ENCODE results near the gene GNAL.
A peak's percentile ranks its signal among the peaks of the same experiment; 100 is the strongest.

The GNAL gene

DNA sequence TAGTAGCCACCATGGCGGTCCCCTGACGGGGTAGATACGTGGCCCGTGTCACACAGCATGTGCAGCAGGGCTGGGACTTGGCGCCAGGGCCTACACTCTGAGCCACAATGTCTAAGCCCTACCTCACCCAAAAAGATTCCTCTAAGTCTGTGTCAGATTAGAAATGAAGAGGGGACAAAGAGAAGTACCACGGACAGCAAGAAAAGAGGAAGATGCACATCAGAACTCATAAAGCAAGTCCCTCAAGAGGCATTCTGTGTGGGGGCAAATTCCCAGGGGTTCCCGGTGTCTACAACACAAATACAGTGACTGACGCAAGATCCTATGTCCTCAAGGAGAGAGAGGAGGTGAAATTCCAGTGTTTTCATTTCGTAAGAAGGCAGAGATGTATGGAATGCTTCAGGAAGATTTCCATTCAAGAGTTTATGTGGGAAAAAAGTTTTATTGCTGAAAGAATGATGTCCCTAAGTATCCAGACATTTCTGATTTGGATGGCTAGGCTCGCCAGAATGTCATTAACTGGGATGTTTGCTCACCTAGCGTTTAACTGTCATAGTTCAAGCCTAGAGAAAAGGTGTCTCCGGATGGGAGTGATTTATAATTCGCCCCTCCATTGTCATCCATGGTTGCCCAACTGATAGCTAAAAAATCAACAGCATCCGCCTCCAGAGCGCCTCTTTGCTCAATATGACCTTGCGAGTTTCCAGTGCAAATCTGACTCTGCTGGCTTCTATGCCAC lies 86.5 kb downstream of the GNAL start:
- no peak for DNase-seq

DNA sequence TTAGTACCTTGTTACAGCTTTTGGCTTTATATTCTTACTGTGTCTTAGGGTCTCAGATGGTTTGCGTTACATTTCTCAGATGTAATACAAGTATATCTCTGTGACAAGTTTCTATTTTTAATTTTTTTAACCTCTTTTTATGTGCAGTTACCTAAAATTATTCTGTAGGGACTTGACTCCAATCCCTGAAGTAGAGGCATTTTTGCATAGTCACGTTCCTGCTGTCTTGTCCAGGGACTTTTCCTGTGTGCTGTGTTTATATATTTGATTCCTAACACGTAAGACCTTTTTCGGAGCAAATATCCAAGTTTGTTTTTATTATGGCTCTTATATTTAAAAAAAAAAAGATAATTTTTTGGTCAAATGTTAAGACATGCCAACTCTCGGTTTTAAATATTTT lies 91.0 kb downstream of the GNAL start:
- DNase-seq = no peak

DNA sequence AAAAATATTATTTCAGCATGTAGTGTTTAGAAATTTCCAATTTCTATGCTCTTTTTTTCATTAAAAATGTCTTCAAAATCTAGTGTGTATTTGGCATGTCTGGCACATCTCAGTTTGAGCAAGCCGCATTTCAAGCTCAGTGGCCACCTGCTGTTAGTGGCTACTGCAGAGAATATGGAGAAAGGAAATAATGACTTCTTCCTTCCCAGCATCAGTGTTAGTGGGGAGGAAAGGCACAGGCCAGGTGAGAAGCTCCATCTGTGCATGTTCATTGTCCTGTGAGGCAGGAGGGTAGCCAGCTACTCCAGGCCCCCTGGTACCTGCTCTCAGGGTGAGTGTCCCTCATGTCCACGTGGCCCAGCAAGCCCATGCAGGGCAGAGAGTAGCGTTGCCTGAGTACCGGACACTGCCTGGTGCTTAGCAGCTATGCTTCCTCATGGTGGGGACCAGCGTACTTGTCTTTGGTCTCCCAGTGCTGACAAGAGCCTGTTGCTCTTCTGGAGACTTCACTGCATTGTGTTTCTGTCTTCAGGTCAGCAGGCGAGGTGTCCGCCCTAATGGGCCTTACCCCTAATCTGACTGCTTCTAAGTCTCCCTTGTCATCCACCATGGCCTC lies 94.8 kb downstream of the GNAL start:
- DNase-seq = no peak

DNA sequence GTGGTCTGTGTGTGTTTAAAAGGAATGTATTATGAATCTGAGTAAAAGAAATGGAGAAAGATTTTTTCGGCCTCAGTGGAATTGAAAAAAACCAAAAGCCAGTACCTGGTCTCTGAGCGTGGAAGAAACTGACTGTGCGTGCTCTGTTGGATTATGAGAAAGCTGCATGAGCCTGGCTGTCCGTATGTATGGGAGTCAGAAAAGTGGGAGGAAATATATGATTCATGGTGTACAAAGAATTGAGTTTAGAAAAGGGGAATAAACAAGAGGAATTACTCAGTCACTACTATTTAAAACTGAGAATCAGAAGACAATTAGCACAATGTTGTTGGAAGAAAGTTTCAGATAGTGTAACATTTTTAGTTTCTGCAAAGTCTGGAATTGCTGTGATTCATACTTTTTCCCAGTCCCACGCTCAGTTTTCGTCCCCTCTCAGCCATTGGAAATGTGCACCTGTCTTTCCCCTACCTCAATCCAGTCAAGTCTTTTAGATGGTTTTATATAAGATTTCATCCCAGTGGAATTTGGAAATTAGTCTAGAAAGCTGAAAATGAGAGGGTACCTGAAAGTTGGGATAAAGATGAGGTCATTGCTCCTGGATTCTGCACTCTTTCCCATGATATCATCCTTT lies 95.7 kb downstream of the GNAL start:
- DNase-seq = no peak

DNA sequence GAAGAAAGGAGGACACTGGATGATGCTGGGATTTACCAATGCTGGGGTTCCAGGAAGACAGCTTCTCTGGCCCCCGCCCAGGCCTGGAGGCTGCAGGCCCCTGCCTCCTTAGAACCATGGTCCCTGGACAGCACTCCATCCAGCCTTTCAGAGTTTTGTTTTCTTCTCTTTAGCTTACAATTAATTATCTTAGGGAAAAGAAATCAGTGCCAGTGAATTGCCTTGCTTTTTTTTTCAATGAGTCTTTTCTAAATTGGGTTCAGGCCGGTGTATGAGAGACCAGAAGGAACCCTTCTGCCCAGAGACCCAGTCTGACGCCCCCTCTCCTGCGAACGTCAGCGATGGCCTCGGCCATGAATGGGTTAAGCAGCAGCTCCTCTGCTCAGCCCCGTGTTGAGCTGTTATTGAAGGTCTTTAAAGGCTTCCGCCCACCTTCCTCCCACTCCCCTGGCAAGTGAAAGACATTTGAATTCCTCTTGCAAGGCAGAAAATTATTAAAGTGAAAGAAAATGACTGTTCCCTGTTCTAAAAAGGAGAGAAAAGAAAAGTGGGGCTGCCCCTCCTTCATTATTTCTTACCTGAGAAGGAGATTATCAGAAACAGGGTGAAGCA lies 96.5 kb downstream of the GNAL start:
- DNase-seq = no peak

DNA sequence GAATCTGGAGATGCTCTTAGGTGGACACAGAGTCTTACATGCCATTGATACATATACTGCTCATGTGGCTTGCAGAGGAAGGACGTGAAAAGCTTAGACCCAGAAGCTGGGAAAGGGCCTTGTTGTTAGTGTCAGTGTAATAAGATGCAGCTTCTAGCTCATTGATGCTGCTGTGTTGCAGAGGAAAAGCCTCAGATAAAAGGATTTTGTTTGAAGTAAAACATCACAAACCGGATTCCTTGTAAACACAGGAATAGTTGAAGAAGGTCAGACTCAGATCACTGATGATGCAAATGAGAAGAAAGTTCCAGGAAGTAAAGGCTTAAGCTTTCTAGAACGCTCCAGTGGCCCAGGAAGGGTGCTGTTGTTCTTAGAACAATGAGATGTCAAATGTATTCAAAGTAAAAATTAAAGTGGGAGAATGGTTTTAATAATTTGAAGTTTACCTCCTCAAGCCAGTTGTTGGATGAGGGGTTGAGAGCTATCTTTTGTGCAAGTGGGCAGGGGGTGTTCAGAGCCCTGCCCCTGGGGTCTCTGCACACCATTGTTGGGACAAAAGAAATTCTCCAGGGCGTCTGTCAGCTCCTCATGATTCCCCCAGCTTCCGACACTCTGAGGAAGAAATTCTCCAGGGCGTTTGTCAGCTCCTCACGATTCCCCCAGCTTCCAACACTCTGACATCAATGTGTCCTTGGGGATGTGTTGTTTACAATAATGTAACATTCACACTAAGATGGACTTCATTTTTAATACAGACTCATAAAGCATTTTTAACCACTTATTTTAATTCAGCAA lies 100.8 kb downstream of the GNAL start:
- peak; percentile 24 for DNase-seq

DNA sequence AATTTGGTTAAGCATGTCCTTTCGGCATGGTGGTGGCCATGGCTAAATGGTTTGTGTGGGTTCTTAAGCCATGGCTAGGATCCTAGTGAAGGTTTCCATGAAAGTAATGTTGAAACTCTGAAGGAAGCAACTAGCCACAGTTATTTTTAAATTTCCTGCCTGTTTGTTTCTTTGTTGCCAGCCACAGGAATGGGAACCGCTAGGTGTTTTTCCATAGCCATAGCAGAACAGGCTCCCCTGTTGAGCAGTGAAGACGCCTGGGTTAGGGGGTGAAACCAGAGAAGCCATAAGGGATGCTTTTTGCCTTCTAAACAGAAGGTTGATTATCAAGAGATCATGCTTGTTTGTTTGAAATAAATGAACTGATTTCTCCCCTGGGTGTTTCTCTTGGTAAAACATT lies 102.1 kb downstream of the GNAL start:
- DNase-seq = no peak

DNA sequence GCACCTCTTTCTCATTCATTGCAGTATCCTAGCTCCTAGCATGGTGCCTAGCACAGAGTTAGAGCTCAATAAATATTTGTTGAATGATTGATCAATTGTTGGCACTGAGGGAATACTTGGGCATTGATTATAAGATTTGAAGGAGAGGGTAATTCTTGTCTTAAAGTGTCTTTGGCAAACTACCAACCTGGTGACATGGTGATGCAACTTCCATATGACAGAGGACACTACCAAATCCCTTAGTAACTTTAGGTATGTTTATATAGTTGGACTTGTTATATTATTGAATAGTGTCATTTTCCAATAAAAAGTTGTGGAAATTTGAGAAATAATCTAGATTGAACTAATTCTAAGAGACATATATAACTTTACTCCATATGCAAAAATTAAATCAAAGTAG lies 103.6 kb downstream of the GNAL start:
- DNase-seq = no peak

DNA sequence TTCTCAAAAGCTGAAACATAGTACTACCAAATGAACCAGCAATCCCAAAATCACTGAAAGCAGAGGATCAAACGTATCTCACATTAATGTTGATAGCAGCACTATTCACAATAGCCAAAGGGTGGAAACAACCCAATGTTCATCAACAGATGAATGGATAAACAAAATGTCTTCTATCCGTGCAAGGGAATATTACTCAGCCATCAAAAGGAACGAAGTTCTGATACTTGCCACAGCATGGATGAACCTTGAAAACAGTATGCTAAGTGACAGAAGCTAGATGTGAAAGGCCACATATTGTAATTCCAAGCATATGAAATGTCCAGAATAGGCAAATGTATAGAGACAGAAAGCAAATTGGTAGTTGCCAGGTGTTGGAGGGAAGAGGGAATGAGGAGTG lies 105.1 kb downstream of the GNAL start:
- no peak for DNase-seq

DNA sequence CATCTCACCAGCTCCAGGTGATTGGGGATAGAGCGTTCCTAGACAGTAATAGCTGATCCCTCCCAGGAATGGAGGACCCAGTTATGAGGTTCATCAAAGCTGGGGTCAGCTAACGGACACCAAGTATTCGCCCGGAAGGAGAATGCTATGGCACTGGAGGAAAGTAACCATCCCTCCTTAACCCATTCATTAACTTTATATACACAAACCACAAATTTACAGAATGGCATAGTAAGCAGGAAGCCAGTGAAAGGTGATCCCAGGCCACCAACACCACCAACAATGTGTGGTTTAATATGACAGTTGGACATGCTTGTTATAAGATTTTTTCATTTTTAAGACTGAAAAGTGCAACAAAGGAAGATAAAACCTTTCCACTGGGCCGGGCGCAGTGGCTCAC lies 106.9 kb downstream of the GNAL start:
- no peak for DNase-seq

DNA sequence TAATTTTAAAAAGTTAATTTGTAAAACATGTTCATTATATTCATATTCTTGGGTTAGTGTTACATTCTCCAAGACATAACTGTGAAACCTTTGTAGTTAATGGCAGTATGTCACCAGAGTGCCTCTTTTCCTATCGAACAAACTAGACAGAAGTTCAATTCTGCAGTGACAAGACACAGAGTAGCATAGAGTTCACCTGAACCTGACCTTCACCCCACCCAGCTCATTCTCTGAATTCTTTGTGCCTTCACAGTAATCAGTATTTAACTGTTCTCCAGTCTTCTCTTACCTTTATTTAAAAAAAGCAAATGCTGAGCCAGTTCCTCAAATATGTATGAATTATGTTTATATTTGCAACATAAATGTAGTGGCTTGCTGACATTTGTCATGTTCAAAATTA lies 109.2 kb downstream of the GNAL start:
- DNase-seq = no peak

DNA sequence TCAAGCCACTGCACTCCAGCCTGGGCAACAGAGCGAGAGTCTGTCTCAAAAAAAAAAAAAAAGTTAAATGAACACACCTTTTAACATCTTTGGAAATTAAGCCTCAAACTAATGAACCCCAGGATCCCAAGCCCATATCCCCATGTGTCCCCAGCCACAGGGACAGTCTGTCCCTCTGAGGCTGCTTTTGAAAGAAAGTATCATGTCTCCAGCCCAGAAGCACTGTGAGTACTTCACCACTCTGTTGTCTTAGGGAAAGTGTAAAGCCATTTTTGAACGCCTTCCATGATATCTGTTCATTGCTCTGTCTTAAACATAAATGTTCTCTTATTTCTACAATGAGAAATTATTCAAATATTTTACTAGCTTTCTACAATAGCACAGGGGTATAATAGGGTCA lies 110.0 kb downstream of the GNAL start:
- DNase-seq = no peak

DNA sequence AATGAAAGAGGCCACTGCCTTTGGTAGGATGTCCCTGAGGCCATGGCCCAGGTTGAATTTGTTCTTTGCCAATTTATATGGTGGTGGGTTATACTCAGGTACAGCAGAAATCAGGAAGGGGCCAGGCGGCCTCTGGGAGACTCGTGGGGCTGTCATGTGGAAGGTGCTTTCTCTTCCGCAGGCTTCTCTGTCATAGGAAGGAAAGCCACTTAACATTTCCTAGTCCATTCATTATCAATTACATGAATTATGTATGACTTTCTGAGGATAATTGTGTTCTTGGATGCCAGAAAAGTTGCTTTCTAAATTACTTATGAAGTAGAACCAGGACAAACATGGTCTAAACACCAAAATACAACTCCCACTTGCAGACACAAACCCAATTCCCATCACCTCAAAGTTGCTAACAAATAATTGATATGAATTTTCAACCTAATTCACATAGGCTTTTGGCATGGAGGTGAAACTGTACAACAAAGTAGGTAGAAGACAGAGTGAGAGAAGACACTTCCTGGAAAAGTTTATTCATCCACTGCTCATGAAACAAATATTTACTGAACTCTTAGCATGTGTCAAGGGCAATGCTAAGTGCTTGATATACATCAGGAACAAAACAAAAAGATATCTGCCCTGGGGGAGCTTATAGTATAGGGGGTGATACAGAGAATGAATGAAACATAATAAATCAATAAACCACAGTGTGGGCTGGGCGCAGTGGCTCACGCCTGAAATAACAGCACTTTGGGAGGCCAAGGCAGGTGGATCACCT lies 111.7 kb downstream of the GNAL start:
- peak; percentile 85 for DNase-seq

DNA sequence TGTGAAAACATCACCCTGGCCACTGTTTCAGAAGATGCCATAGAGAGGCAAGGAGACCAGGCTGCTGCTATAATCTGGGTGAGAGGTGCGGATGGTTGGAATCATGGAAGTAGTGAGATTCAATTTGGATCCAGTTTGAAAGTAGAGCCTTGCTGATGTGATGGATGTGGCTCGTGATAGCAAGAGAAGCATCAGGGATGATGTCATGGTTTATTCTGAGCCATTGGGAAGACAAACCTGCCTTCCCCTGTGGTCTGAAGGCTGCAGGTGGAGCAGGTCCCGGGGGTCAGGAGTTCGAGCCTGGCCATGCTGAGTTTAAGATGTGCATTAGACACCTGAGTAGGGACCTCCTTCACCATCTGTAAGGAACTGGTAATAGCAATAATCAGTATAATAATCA lies 112.5 kb downstream of the GNAL start:
- peak; percentile 69 for DNase-seq

DNA sequence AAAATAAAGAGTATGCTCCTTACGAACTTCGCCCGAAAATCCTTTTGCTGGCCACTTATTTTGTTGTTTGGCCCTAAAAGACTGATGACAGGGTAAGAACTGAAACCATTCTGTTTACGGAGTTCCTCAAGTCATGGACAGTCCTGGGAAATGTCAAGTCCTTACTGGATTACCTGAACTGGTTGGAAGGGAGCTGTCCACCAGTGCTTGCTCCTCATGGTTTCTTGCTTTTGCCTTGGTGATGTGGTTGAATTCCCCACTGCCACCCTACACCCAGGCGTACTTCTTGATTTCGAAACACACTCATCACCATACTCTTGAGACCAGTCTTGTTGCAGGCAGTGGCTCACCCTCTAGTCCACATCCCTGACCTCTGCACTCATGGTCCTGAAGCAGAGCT lies 113.1 kb downstream of the GNAL start:
- no peak for DNase-seq

DNA sequence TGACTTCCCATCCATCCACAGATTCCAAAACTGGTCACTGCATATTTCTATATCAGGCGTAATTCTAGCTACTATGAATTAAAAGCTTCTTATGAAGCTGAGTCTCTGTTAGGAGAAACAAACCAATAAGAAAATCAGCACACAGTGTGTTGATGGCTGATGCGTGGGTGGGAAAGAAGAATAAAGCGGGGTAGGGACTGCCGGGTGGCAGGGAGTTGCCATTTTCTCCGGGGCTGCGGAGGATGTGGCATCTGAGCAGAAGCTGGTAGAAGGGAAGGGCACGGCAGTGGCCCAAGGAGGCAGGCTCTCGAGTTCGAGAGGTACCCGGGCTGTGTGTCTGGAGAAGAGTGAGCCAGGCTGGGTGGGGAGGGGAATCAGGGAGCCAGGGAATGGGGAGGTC lies 113.5 kb downstream of the GNAL start:
- no peak for DNase-seq

DNA sequence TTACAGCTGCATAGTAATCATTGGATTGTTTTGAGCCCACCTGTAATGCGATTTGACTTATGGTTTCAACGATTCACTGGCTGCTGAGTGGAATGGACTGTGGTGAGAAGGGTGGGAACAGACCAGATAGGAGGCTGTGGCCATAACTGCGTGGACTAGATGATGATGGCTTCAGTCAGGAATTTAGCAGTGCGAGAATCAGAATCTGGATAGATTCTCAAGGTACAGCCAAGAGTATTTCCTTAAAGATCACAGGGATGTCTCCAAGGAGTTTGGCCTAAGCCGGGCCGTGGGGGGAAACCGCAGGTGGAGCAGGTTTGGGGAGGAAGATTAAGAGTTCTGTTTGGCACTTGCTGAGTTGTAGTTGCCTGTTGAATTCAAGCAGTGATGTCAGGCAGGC lies 118.2 kb downstream of the GNAL start:
- no peak for DNase-seq

DNA sequence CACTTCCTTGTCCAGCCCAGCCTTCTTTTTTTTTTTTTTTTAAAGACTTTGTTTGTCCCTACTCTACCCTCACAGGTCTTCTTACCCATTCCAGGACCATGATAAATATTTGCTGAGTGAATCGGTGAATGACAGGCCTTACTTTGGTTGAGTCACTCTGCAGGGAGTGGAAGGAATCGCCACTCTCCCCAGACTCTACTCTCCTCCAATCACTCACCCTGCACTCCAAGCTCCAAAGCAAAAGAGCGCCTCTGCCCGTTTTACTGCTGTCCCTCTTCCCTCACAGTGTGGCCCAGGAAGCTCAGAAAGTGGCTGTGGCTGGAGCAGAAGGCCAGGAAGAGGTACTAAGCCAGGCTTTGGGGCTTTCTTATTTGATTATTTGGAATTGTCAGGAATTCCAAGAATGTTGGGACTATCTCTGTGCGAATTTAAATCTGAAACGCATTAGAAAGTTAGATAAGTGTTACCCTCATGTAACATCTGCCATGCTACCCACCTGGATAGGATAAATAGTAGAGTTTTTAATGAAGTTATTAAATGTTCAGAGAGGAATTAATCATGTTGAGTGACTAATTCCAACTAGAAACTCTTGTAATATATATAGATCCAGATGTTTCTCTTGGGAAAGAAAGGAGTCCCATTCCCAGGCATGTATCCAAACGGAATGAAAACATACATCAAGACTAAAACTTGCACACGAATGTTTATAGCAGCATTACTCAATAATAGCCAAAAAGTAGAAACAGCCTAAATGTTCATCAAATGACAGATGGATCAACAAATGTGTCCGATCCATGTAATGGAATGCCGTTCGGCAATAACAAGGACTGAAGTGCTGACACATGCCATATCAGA lies 119.2 kb downstream of the GNAL start:
- peak; percentile 68 for DNase-seq

DNA sequence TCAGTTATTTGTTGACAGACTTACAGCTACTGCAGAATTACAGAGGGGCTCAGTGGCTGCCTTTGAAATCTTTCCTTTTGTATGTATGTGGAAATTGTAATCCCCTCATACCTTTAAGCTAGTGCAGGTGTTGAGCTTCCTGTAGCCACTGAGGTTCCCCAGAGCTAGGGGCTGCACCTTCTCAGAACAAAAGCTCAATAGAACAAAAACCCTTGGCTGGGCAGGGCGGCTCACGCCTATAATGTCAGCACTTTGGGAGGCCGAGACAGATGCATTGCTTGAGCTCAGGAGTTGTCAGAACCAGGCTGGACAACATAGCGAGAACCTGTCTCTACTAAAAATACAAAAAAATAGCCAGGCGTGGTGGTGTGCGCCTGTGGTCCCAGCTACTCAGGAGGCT lies 120.8 kb downstream of the GNAL start:
- no peak for DNase-seq

DNA sequence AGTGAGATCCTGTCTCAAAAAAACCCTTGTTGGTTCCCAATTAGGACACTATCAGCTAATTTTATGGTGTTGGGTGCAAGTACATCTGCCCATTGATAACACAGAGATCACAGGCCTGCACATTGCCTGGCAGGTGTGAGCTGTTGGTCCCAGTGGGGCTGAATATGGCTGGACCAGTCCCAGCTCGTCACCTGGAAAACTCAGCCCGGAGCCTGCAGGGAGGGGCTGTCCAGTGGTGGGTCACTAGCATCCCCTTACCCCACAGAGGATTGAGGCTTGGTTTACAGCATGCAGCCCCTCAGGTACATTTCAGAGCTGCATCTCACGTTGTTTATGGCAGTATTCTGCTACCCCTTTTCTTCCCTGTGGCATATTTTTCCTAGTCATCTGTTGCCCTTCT lies 121.3 kb downstream of the GNAL start:
- no peak for DNase-seq

DNA sequence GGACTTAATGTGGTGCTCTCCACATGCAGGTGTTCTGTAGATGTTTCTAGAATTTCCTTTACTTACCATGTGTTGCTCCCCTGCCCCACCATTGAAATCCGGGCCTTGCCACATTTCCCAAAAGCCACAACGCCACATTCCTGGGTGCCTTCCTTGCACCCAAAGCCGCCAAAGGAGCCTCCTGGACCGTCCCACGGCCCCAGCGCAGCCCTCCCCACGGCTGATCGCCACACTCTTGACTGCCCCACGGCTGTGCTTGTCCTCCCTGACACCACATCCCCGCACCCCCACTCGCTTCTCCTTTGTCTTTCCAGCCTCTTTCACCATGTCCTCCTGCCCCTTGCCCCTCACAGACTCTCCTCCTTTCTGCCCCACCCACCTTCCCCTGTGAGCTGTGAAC lies 121.9 kb downstream of the GNAL start:
- DNase-seq = no peak

DNA sequence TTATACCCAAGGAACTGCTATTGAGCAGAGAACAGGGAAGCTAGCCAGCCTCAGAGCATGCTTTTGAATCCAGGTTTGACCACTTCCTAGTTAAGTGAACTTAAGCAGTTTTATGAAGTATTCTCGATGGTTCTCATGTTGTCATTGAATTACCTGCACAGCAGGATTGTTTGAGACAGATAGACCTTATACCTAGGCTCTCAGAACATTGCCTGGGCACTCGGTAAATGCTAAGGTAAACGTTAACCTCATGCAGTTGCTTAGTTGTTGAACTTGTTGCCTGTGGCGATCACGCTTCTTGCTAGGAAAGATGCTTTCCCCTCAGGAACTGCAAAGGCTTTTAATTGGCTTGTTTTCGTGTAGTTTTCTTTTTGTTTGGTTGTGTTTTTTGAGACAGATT lies 128.2 kb downstream of the GNAL start:
- peak; percentile 47 for DNase-seq
